Parathyroid adenoma (tissue), 2 donors: Measurements from ENCODE around the gene BCL11B.

Source experiments
- H2AFZ ChIP-seq: fragments of 300-600 bp; sonication (generic); one replicate; pipeline ENCODE4 v1.7.0; 2017; ENCODE audit warnings: antibody characterized with exemption, mild to moderate bottlenecking
- H3K27ac ChIP-seq: fragments of 300-600 bp; sonication (generic); one replicate; pipeline ENCODE4 v1.7.0; 2017
- H3K27me3 ChIP-seq: fragments of 300-600 bp; sonication (generic); one replicate; pipeline ENCODE4 v1.7.0; 2017; ENCODE audit warnings: low read length; ENCODE audit not compliant: control insufficient read depth, insufficient read depth
- H3K36me3 ChIP-seq: fragments of 300-600 bp; sonication (generic); one replicate; pipeline ENCODE4 v1.7.0; 2017; ENCODE audit warnings: low read length; ENCODE audit not compliant: control insufficient read depth, insufficient read depth
- H3K4me1 ChIP-seq: fragments of 300-600 bp; sonication (generic); one replicate; pipeline ENCODE4 v1.7.0; 2017; ENCODE audit warnings: control low read depth
- H3K4me2 ChIP-seq: fragments of 300-600 bp; sonication (generic); one replicate; pipeline ENCODE4 v1.7.0; 2017; ENCODE audit warnings: low read length
- H3K4me3 ChIP-seq: fragments of 300-600 bp; sonication (generic); one replicate; pipeline ENCODE4 v1.7.0; 2017; ENCODE audit warnings: low read depth, low read length
- H3K79me2 ChIP-seq: fragments of 300-600 bp; sonication (generic); one replicate; pipeline ENCODE4 v1.7.0; 2017; ENCODE audit warnings: control low read depth
- H3K9ac ChIP-seq: fragments of 300-600 bp; sonication (generic); one replicate; pipeline ENCODE4 v1.7.0; 2017; ENCODE audit warnings: mild to moderate bottlenecking
- H3K9me3 ChIP-seq: fragments of 300-600 bp; sonication (generic); one replicate; pipeline ENCODE4 v1.7.0; 2017; ENCODE audit warnings: low read length; ENCODE audit not compliant: control insufficient read depth
- TF ChIP-seq, protein P1 (sequence below): fragments of 300-600 bp; sonication (generic); IDR thresholded peaks from one replicate; pipeline ENCODE4 v1.7.0; 2017; ENCODE audit warnings: antibody characterized with exemption, mild to moderate bottlenecking
- donor health status: primary hyperparathyroidism.

The BCL11B gene

DNA sequence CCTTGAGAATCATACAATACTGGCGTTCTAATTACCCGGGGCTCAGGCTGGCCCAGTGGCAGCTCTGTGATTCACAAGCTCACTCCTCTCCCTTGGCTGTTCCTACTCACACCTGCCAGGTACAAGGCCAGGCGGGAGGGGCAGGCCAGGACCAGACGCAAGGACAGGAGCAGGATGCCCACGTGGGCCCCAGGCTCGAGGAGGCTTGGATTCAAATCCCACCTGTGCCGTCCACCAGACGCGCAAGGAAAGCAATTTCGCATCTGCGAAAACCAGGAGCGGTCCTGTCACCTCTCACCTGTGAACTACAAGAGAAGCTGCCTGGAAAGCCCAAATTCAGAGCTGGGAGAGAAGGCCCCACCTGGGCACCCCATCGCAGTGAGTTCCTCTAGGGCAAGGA lies 50.6 kb downstream of the BCL11B start:
- Histone ChIP-seq H3K27ac (no peak overlapping the region), H3K4me3 (no peak overlapping the region), H3K9me3 (no peaks in the 10 kb centered on the region), H3K9ac (no peak overlapping the region), H3K4me1 (no peaks in the 10 kb centered on the region), H3K4me2 (no peak overlapping the region), H2AFZ (no peak overlapping the region), H3K79me2 (no peaks in the 10 kb centered on the region), H3K36me3 (no peaks in the 10 kb centered on the region), H3K27me3 (no peaks in the 10 kb centered on the region)
- TF ChIP-seq, protein P1, sequence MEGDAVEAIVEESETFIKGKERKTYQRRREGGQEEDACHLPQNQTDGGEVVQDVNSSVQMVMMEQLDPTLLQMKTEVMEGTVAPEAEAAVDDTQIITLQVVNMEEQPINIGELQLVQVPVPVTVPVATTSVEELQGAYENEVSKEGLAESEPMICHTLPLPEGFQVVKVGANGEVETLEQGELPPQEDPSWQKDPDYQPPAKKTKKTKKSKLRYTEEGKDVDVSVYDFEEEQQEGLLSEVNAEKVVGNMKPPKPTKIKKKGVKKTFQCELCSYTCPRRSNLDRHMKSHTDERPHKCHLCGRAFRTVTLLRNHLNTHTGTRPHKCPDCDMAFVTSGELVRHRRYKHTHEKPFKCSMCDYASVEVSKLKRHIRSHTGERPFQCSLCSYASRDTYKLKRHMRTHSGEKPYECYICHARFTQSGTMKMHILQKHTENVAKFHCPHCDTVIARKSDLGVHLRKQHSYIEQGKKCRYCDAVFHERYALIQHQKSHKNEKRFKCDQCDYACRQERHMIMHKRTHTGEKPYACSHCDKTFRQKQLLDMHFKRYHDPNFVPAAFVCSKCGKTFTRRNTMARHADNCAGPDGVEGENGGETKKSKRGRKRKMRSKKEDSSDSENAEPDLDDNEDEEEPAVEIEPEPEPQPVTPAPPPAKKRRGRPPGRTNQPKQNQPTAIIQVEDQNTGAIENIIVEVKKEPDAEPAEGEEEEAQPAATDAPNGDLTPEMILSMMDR = no peak

DNA sequence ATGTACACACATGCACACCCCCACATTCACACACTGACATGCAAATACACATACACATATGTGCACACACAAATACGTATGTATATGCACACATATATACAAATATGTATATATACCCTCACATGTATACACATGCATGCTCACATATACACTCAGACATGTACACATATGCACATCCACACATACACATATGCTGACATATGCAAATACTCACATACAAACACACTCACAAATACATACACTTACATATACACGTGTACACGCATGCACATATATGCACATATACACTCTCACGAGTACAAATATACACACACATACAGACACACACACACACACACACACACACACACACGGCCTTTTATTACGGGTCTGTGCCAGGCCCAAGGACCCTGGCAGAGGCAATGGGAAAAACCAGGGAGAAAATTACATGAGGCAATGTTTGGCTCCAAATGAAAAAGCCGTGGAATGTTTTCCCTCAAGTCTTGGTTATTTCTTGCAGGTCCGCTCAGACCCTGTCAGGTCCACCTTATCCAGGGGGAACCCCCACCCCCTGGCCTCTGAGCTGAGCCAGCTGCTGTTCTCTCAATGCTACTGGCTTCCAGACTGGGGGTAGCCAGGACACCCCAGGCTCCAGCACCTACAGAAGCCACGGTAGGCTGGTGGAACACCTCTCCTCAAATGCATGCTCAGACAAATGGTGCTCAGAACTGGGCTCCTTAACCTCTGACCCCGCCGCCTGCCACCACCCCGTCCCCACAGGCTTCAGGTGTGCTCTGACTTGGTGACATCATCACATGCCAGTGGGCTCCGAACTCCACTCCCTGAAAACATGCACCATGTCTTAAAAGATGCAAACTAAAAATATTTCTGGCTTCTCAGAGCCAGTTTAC lies 54.7 kb downstream of the BCL11B start:
- Histone ChIP-seq H3K27ac (no peak overlapping the region), H3K36me3 (no peaks in the 10 kb centered on the region), H3K27me3 (no peaks in the 10 kb centered on the region), H3K4me3 (no peak overlapping the region), H3K9ac (no peak overlapping the region), H2AFZ (no peak overlapping the region), H3K79me2 (no peaks in the 10 kb centered on the region), H3K9me3 (no peaks in the 10 kb centered on the region), H3K4me1 (no peaks in the 10 kb centered on the region), H3K4me2 (no peak overlapping the region)
- TF ChIP-seq, protein P1 = no peak

DNA sequence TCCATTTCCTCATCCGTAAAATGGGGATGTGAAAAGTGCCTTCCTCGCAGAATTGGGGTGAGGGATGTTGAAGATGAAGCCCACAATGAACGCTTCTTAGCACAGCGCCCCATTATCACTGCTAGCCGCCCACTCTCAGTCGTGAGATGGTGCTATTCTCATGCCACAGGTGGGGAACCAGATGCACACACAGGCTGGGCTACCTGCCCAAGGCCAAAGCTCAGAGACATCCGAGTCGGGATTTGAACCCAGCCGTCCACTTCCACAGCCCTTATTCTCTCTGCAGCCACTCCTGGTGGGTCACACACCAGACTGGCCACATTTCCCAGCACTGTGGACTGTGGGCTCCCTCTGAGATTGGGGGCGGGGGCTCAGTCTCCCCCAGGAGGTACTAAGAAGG lies 55.8 kb downstream of the BCL11B start:
- H3K27me3 ChIP-seq = no peaks in the 10 kb centered on the region
- H3K79me2 ChIP-seq = no peaks in the 10 kb centered on the region
- H3K9ac ChIP-seq = no peak overlapping the region
- H2AFZ ChIP-seq = no peak overlapping the region
- H3K27ac ChIP-seq = no peak overlapping the region
- no peak overlapping the region for H3K4me3 ChIP-seq
- TF ChIP-seq, protein P1 = no peak
- no peaks in the 10 kb centered on the region for H3K9me3 ChIP-seq
- no peaks in the 10 kb centered on the region for H3K36me3 ChIP-seq
- H3K4me2 ChIP-seq = no peak overlapping the region
- no peaks in the 10 kb centered on the region for H3K4me1 ChIP-seq

DNA sequence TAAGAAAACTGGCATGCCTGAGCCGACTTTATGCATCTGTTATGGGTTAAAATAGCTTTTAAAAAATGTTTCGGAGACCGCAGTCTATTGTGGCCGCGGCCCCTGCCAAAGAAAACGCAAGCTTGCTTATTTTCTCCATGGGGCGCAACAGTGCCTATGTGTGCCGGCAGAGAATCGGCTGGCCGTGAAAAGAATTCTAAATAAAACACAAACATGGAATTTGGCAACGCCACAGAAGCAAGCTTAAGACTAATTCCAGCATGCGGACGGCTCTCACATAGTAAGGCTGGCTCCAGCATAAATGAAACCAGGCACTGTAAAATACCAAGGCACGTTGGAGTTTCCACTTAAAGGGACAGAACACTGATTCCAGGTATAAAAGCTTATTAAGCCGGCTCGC lies 56.7 kb downstream of the BCL11B start:
- H3K36me3 ChIP-seq = no peaks in the 10 kb centered on the region
- H3K27me3 ChIP-seq = no peaks in the 10 kb centered on the region
- H3K4me1 ChIP-seq = no peaks in the 10 kb centered on the region
- H3K79me2 ChIP-seq = no peaks in the 10 kb centered on the region
- H3K9ac ChIP-seq = no peak overlapping the region
- no peak overlapping the region for H3K27ac ChIP-seq
- H3K9me3 ChIP-seq = no peaks in the 10 kb centered on the region
- H3K4me2 ChIP-seq = peak overlapping the region; percentile 27
- TF ChIP-seq, protein P1 = no peak
- no peak overlapping the region for H3K4me3 ChIP-seq
- H2AFZ ChIP-seq = no peak overlapping the region

DNA sequence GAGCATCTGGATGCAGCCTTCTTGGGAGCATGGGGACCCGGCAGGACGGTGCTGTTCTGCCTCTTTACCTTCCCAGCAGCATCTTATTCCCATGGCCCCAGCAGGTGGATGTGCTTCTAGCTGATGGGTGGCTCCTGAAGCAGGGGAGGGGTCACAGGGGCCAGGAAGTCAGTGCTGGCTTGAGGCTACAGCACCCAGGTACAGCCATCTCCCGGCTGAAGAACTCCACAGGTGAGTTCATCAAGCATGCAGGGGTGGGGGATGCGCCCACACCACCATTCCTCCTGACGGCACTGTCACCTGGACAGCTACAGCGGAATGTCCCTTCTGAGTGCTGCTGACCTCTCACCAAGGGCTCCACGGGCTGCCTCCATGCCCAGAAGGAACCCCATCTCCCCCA lies 57.3 kb downstream of the BCL11B start:
- H3K79me2 ChIP-seq = no peaks in the 10 kb centered on the region
- H3K4me3 ChIP-seq = no peak overlapping the region
- H3K4me2 ChIP-seq = no peak overlapping the region
- no peak overlapping the region for H3K27ac ChIP-seq
- H2AFZ ChIP-seq = no peak overlapping the region
- no peak overlapping the region for H3K9ac ChIP-seq
- no peaks in the 10 kb centered on the region for H3K4me1 ChIP-seq
- no peaks in the 10 kb centered on the region for H3K36me3 ChIP-seq
- no peaks in the 10 kb centered on the region for H3K27me3 ChIP-seq
- TF ChIP-seq, protein P1 = no peak
- H3K9me3 ChIP-seq = no peaks in the 10 kb centered on the region
